Tibial nerve (tissue), 4 donors: ENCODE results near the gene EOGT.

ENCODE experiments used
- EP300 ChIP-seq, 2 donors: sonication (generic); formaldehyde crosslinking; IDR thresholded peaks; one replicate each; pipeline ENCODE4 v1.6.1; 2017; ENCODE audit warnings: antibody characterized with exemption in 2 of 2, mild to moderate bottlenecking in 1 of 2
- POLR2A ChIP-seq, 2 donors: fragments of 450-650 bp; IDR thresholded peaks; one replicate each; pipeline ENCODE4 v1.6.1; 2017; ENCODE audit warnings: antibody characterized with exemption in 2 of 2, mild to moderate bottlenecking in 2 of 2, moderate library complexity in 2 of 2
- TF ChIP-seq, protein P1 (sequence below), 5 experiments: fragments of 200-600 bp in 3 of 5; fragments of 450-650 bp in 2 of 5; sonication (generic) in 3 of 5; IDR thresholded peaks; one replicate each; pipeline ENCODE4 v1.5.1; 2016 to 2019; ENCODE audit warnings: antibody characterized with exemption in 5 of 5, mild to moderate bottlenecking in 3 of 5, moderate library complexity in 2 of 5

GRCh38 chr3:68973639-68974038, 39.8 kb downstream of the EOGT start:
- TF ChIP-seq, protein P1, sequence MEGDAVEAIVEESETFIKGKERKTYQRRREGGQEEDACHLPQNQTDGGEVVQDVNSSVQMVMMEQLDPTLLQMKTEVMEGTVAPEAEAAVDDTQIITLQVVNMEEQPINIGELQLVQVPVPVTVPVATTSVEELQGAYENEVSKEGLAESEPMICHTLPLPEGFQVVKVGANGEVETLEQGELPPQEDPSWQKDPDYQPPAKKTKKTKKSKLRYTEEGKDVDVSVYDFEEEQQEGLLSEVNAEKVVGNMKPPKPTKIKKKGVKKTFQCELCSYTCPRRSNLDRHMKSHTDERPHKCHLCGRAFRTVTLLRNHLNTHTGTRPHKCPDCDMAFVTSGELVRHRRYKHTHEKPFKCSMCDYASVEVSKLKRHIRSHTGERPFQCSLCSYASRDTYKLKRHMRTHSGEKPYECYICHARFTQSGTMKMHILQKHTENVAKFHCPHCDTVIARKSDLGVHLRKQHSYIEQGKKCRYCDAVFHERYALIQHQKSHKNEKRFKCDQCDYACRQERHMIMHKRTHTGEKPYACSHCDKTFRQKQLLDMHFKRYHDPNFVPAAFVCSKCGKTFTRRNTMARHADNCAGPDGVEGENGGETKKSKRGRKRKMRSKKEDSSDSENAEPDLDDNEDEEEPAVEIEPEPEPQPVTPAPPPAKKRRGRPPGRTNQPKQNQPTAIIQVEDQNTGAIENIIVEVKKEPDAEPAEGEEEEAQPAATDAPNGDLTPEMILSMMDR (IDR thresholded peaks at IDR 0.05): no peak
- TF ChIP-seq EP300 (IDR thresholded peaks at IDR 0.05): no peak
- no peak for TF ChIP-seq POLR2A (IDR thresholded peaks at IDR 0.05)
